ENCODE measurements around the gene ATP2B3. TPM values are rescaled to one million over a fixed set of nuclear protein-coding genes. Genes with fewer than 3 reads are reported as not detected.
A peak's percentile ranks its signal among the peaks of the same experiment; 100 is the strongest.

Gene ATP2B3
- total RNA-seq, 1 donor from 2014 or later, result not detected

DNA sequence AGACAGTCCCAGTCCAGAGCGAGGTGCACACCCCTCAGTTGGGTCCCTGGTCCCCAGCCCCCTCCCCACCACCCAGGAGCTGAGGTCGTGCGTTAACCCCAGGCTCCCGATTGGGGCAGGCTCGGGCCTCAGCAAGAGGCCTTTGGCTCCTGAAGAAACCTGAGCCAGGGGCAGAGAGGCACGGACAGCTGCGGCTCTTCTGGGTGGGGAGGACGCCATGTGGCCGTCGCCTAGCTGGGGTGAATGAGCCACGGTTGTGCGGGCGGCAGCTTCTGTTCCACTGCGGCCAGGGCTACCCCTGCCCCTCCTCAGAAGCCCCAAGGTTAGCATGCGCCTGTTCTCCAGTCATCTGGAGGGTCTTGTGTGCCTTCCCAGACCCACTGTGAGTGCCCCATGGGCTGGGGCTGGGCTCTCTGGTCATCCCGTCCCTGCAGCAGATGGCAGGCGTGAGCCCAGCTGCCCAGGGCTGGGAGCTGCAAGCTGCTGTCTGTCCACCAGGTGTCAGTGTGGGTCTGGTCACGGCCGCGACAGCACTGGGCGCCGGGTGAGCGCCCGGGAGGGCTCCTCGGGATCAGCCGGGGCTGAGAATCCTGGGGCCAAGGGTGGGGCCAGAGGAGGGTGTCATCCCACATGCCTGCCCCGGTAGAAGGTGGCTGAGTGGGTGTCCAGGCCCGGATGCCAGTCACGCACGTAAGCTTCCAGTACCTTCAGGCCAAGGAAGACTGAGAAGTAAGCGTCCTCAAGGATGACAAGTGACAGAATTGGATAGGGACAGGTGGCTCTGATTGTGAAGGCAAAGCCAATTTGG is 21.9 kb downstream of the ATP2B3 start:
- Mint-ChIP-seq H3K27ac (no peak overlapping the region), H3K4me1 (no peaks in the 10 kb centered on the region), H3K4me3 (no peak overlapping the region), H3K9me3 (no peaks in the 10 kb centered on the region), H3K27me3 (peaks cover 3% of the 10 kb centered on the region), H3K36me3 (ENCODE audit: low read depth) (no peaks in the 10 kb centered on the region)
- intact Hi-C loops (cut with micrococcal nuclease), result loop anchor here (1.0 kb wide), 3 partner anchors 110 to 169 kb away; no protein-coding TSS in a partner anchor
- DNase-seq (peak; percentile 42), ATAC-seq (ENCODE audit: low read depth) (peak; percentile 94)
- ChIA-PET POLR2A (no interaction called here), CTCF (interaction anchor here (0.6 to 3.0 kb wide), 20 partner anchors 10 to 597 kb away, joined by 3 to 30 read pairs (median 4); partner anchors contain the start of gene DUSP9)
- TF ChIP-seq, protein P1, sequence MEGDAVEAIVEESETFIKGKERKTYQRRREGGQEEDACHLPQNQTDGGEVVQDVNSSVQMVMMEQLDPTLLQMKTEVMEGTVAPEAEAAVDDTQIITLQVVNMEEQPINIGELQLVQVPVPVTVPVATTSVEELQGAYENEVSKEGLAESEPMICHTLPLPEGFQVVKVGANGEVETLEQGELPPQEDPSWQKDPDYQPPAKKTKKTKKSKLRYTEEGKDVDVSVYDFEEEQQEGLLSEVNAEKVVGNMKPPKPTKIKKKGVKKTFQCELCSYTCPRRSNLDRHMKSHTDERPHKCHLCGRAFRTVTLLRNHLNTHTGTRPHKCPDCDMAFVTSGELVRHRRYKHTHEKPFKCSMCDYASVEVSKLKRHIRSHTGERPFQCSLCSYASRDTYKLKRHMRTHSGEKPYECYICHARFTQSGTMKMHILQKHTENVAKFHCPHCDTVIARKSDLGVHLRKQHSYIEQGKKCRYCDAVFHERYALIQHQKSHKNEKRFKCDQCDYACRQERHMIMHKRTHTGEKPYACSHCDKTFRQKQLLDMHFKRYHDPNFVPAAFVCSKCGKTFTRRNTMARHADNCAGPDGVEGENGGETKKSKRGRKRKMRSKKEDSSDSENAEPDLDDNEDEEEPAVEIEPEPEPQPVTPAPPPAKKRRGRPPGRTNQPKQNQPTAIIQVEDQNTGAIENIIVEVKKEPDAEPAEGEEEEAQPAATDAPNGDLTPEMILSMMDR (IDR thresholded peaks at IDR 0.05), result no peak

DNA sequence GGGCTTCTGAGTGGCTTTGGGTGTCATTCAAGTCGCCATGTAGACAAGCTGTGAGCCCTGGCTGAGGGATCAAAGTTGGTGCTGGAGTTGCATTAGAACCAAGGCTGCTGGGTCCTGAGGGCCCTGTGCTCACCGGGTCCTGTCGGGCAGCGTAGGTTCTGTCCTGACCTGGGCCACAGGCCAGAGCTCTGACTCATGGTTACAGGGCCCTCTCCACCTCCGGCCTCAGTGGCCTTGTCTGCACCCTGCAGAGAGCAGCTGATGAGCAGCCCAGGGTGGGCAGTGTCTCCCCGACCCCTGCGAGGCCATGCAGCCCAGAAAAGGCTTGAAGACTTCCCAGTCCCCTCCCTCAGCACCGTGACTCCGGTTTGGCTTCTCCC is 22.5 kb downstream of the ATP2B3 start:
- intact Hi-C loops (cut with micrococcal nuclease), result loop anchor here (1.0 kb wide), 3 partner anchors 109 to 168 kb away; no protein-coding TSS in a partner anchor
- DNase-seq (no peak), ATAC-seq (ENCODE audit: low read depth) (no peak)
- Mint-ChIP-seq H3K4me1 (no peaks in the 10 kb centered on the region), H3K9me3 (no peaks in the 10 kb centered on the region), H3K27ac (no peak overlapping the region), H3K27me3 (peaks cover 3% of the 10 kb centered on the region), H3K4me3 (no peak overlapping the region), H3K36me3 (ENCODE audit: low read depth) (no peaks in the 10 kb centered on the region)
- POLR2A ChIA-PET, result no interaction called here
- CTCF ChIA-PET, result interaction anchor here (1.0 to 3.0 kb wide), 14 partner anchors 9 to 598 kb away, joined by 3 to 30 read pairs (median 4); partner anchors contain the start of gene DUSP9
- TF ChIP-seq, protein P1 (IDR thresholded peaks at IDR 0.05), result no peak

DNA sequence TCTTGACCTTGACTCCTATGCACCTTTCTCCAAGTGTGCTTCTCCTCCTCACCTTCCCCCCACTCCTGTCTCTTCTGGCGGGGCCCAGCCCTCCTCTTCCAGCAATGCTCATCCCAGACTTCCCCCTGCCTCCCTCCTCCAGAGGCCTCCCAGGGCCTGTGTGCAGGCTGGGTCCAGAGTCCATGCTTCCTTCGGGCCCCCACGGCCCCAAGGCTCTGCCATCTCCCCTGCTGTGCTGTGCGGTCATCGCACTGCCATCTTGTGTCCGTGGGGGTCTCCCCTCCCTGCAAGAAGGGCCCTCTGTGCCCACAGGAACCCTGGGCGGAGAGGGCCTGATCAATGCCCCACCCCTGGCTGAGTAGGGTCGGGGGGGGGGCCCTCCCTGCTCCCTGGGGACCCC is 27.3 kb downstream of the ATP2B3 start:
- no peaks in the 10 kb centered on the region for H3K9me3 Mint-ChIP-seq
- ATAC-seq (ENCODE audit: low read depth) (no peak), DNase-seq (no peak)
- H3K27me3 Mint-ChIP-seq, result peaks cover 3% of the 10 kb centered on the region
- no peak overlapping the region for H3K4me3 Mint-ChIP-seq
- POLR2A ChIA-PET, result no interaction called here
- no peaks in the 10 kb centered on the region for H3K4me1 Mint-ChIP-seq
- no peaks in the 10 kb centered on the region for H3K36me3 Mint-ChIP-seq (ENCODE audit: low read depth)
- CTCF ChIA-PET, result no interaction called here
- TF ChIP-seq, protein P1 (IDR thresholded peaks at IDR 0.05), result no peak
- intact Hi-C loops (cut with micrococcal nuclease), result no loop called here
- no peak overlapping the region for H3K27ac Mint-ChIP-seq

DNA sequence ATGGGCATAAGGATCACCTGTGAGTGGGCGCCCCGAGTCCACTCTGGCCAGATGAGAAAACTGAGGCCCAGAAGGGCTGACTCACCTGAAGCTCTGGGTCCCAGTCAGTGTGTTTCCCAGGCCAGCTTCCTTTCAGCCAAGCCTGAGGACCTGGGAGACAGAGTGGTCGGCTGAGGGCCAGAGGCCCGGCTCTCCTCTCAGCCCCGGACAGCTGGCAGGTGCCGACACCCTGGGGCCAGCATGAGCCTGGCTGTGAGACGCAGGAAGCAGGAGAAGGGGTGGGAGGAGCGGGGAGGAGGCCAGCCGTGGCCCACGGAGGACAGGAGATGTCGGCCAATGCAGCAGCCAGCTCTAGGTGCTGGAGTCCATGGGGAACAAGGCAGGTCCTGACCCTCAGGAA is 28.9 kb downstream of the ATP2B3 start:
- POLR2A ChIA-PET, result no interaction called here
- no peaks in the 10 kb centered on the region for H3K36me3 Mint-ChIP-seq (ENCODE audit: low read depth)
- CTCF ChIA-PET, result no interaction called here
- TF ChIP-seq, protein P1 (IDR thresholded peaks at IDR 0.05), result no peak
- no peak for DNase-seq
- H3K27me3 Mint-ChIP-seq, result peaks cover under 1% of the 10 kb centered on the region
- intact Hi-C loops (cut with micrococcal nuclease), result no loop called here
- H3K4me1 Mint-ChIP-seq, result no peaks in the 10 kb centered on the region
- H3K9me3 Mint-ChIP-seq, result no peaks in the 10 kb centered on the region
- no peak overlapping the region for H3K4me3 Mint-ChIP-seq
- no peak for ATAC-seq (ENCODE audit: low read depth)
- no peak overlapping the region for H3K27ac Mint-ChIP-seq

DNA sequence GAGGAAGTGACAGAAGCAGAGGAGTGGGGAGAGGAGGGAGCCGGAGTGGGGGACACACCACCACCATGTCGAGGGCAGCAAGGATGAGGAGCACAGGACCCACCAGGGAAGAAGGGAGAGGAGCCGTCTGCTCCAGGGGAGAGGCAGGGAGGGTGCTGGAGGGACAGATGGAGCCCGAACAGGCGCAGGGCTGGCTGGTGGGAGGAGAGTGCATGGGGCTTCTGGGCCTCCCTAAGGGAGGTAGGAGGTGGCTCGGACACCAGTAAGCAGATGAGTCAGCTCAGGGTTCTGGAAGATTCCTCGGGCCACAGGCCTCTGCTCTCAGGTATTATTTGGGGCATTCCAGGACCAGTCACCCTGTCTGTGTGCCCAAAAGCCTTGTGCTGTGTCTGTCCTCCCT is 29.8 kb downstream of the ATP2B3 start:
- TF ChIP-seq, protein P1 (IDR thresholded peaks at IDR 0.05), result no peak
- H3K4me1 Mint-ChIP-seq, result no peaks in the 10 kb centered on the region
- H3K36me3 Mint-ChIP-seq (ENCODE audit: low read depth), result no peaks in the 10 kb centered on the region
- intact Hi-C loops (cut with micrococcal nuclease), result no loop called here
- H3K27me3 Mint-ChIP-seq, result no peaks in the 10 kb centered on the region
- no peaks in the 10 kb centered on the region for H3K9me3 Mint-ChIP-seq
- no peak overlapping the region for H3K27ac Mint-ChIP-seq
- ATAC-seq (ENCODE audit: low read depth) (no peak), DNase-seq (no peak)
- no peak overlapping the region for H3K4me3 Mint-ChIP-seq
- ChIA-PET POLR2A (interaction anchor here (0.6 kb wide), 1 partner anchor 132 kb away, joined by 5 read pairs; no protein-coding TSS in a partner anchor), CTCF (no interaction called here)

Data from activated B cell treated with CpG ODN at 0.5 μM for 24 hours (primary cell).